ENCODE measurements around the gene FAM120C.

The FAM120C gene

GRCh38 chrX:54066841-54067240, 116.2 kb downstream of the FAM120C start:
- TF ChIP-seq CTCF (IDR thresholded peaks at IDR 0.05; ENCODE audit: extremely low read depth, insufficient read depth, missing control alignments), result no peak

GRCh38 chrX:54064564-54064963, 118.5 kb downstream of the FAM120C start:
- no peak for DNase-seq (ENCODE audit: low spot score)
- TF ChIP-seq CTCF (IDR thresholded peaks at IDR 0.05; ENCODE audit: extremely low read depth, insufficient read depth, missing control alignments), result no peak
- in situ Hi-C loops (cut with MboI; ENCODE audit: low pct_unique_long_range_greater_than_20kb, low sequenced_read_pairs, unreplicated experiment), result no loop called here

More at GRCh38 chrX:54066841-54067240, 116.2 kb downstream of the FAM120C start:
- in situ Hi-C loops (cut with MboI; ENCODE audit: low pct_unique_long_range_greater_than_20kb, low sequenced_read_pairs, unreplicated experiment), result no loop called here
- no peak for DNase-seq (ENCODE audit: low spot score)

- no peak for TF ChIP-seq CTCF (IDR thresholded peaks at IDR 0.05; ENCODE audit: extremely low read depth, insufficient read depth, missing control alignments)
- in situ Hi-C loops (cut with MboI; ENCODE audit: low pct_unique_long_range_greater_than_20kb, low sequenced_read_pairs, unreplicated experiment), result no loop called here
- no peak for DNase-seq (ENCODE audit: low spot score)
These were observed 119.7 kb downstream of the FAM120C start for GRCh38 chrX:54063361-54063760.

- in situ Hi-C loops (cut with MboI; ENCODE audit: low pct_unique_long_range_greater_than_20kb, low sequenced_read_pairs, unreplicated experiment), result no loop called here
- TF ChIP-seq CTCF (IDR thresholded peaks at IDR 0.05; ENCODE audit: extremely low read depth, insufficient read depth, missing control alignments), result no peak
- no peak for DNase-seq (ENCODE audit: low spot score)
These were observed 133.3 kb downstream of the FAM120C start for GRCh38 chrX:54049801-54050200.

- in situ Hi-C loops (cut with MboI; ENCODE audit: low pct_unique_long_range_greater_than_20kb, low sequenced_read_pairs, unreplicated experiment), result no loop called here
- no peak for TF ChIP-seq CTCF (IDR thresholded peaks at IDR 0.05; ENCODE audit: extremely low read depth, insufficient read depth, missing control alignments)
These were observed 134.6 kb downstream of the FAM120C start for GRCh38 chrX:54048412-54048811.

GRCh38 chrX:54045563-54046228, 137.4 kb downstream of the FAM120C start:
- no peak for DNase-seq (ENCODE audit: low spot score)
- TF ChIP-seq CTCF (IDR thresholded peaks at IDR 0.05; ENCODE audit: extremely low read depth, insufficient read depth, missing control alignments), result no peak
- in situ Hi-C loops (cut with MboI; ENCODE audit: low pct_unique_long_range_greater_than_20kb, low sequenced_read_pairs, unreplicated experiment), result no loop called here

More at GRCh38 chrX:54048412-54048811, 134.6 kb downstream of the FAM120C start:
- DNase-seq (ENCODE audit: low spot score), result no peak
